BLaER1 treated with 17β-estradiol and CSF1 and Interleukin-3, amounts not matched to agents 10 nM and 100 nM (cell line): ENCODE results near the gene AATK.

Experiments
- H3K27ac ChIP-seq, 11 experiments: shearing (Covaris generic); formaldehyde crosslinking; 2 replicates each; pipeline ENCODE4 v1.8.1; 2022
- H3K27me3 ChIP-seq, 11 experiments: shearing (Covaris generic); formaldehyde crosslinking; 2 replicates each; pipeline ENCODE4 v1.8.1; 2022
- H3K36me3 ChIP-seq, 11 experiments: shearing (Covaris generic); formaldehyde crosslinking; 2 replicates each; pipeline ENCODE4 v1.8.1; 2022
- H3K4me1 ChIP-seq, 10 experiments: shearing (Covaris generic); formaldehyde crosslinking; 2 replicates each; pipeline ENCODE4 v1.8.1; 2022
- H3K4me2 ChIP-seq, 11 experiments: shearing (Covaris generic); formaldehyde crosslinking; 2 replicates each; pipeline ENCODE4 v1.8.1; 2022
- H3K4me3 ChIP-seq, 10 experiments: shearing (Covaris generic); formaldehyde crosslinking; 2 replicates each; pipeline ENCODE4 v1.8.1; 2022
- H3K9ac ChIP-seq, 11 experiments: shearing (Covaris generic); formaldehyde crosslinking; 2 replicates each; pipeline ENCODE4 v1.8.1; 2022
- H3K9me3 ChIP-seq, 11 experiments: shearing (Covaris generic); formaldehyde crosslinking; replicated peaks in 1 of 11; 2 replicates each; pipeline ENCODE4 v1.8.1; 2022
- H4K20me1 ChIP-seq, 11 experiments: shearing (Covaris generic); formaldehyde crosslinking; 2 replicates each; pipeline ENCODE4 v1.8.1; 2022
- Cebpa-rat ChIP-seq, 11 experiments: shearing (Covaris generic); IDR thresholded peaks; 2 replicates each; pipeline ENCODE4 v1.8.1; 2022

Gene AATK

GRCh38 chr17:81199482-81199830, 33.4 kb upstream of the AATK start:
- peaks cover 0 to 54% (median 5%) of the 10 kb centered on the region in 11 experiments; a peak in 10 of 22 replicates for H4K20me1 ChIP-seq

GRCh38 chr17:81198826-81199481, 32.9 kb upstream of the AATK start:
- no peak overlapping the region for H3K27ac ChIP-seq
- no peak overlapping the region; a peak in 1 of 22 replicates for H3K9ac ChIP-seq
- H4K20me1 ChIP-seq: peaks cover 0 to 54% (median 1%) of the 10 kb centered on the region in 11 experiments; a peak in 9 of 22 replicates
- no peak for TF ChIP-seq Cebpa-rat (IDR thresholded peaks at IDR 0.05)
- peaks cover 5 to 82% (median 54%) of the 10 kb centered on the region in 11 experiments; a peak in 18 of 22 replicates for H3K36me3 ChIP-seq
- H3K9me3 ChIP-seq: no peaks in the 10 kb centered on the region
- peaks cover 13 to 58% (median 37%) of the 10 kb centered on the region in 10 experiments for H3K4me1 ChIP-seq
- no peak overlapping the region for H3K4me3 ChIP-seq
- no peak overlapping the region for H3K4me2 ChIP-seq
- no peaks in the 10 kb centered on the region for H3K27me3 ChIP-seq

More at GRCh38 chr17:81199482-81199830, 33.4 kb upstream of the AATK start:
- H3K4me3 ChIP-seq: no peak overlapping the region
- no peak for TF ChIP-seq Cebpa-rat (IDR thresholded peaks at IDR 0.05)
- H3K36me3 ChIP-seq: peaks cover 5 to 81% (median 50%) of the 10 kb centered on the region in 11 experiments; a peak in 18 of 22 replicates
- H3K4me1 ChIP-seq: peaks cover 13 to 59% (median 37%) of the 10 kb centered on the region in 10 experiments
- H3K9me3 ChIP-seq: no peaks in the 10 kb centered on the region
- H3K9ac ChIP-seq: no peak overlapping the region
- no peaks in the 10 kb centered on the region for H3K27me3 ChIP-seq
- H3K27ac ChIP-seq: no peak overlapping the region
- H3K4me2 ChIP-seq: no peak overlapping the region

DNA sequence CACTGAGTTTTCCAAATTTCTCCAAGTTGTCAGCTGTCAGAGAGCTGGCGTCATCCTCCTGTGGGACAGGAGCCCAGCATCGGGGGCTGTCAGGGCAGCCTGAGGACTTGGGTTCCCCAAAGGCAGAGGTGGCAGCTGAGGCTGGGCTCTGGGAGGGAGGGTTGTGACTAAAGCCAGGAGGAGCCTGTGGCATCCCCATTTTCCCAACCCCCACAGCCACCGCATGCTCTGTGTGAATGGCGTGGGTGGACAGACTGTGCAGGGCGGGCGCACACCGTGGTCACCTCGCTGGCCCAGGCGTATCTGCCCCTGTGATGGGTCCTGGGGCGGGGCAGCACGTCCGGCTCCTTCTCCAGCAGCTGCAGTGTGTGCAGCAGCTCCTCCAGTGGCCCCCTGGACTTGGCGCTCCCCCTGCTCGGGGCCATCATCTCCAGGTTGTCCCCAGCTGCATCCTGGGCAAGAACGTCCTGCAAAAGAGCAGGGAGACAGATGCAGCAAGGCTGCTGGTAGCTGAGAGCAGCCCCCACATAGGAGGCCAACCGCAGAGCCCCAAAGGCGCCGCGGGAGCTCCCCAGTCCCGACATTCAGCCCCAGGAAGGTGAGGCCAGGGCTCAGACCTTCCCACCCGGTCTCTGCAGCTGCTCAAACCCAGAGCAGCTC, 31.9 kb upstream of the AATK start:
- H3K27ac ChIP-seq: no peak overlapping the region
- no peaks in the 10 kb centered on the region for H3K9me3 ChIP-seq
- H3K9ac ChIP-seq: no peak overlapping the region; a peak in 1 of 22 replicates
- H3K4me2 ChIP-seq: peak overlapping the region in 6 of 11 experiments; percentile 22 to 52 (median 26); a peak in 10 of 22 replicates
- peaks cover 13 to 54% (median 37%) of the 10 kb centered on the region in 10 experiments for H3K4me1 ChIP-seq
- H3K4me3 ChIP-seq: no peak overlapping the region
- TF ChIP-seq Cebpa-rat (IDR thresholded peaks at IDR 0.05): no peak
- H3K27me3 ChIP-seq: no peaks in the 10 kb centered on the region
- peaks cover 2 to 82% (median 58%) of the 10 kb centered on the region in 11 experiments; a peak in 18 of 22 replicates for H3K36me3 ChIP-seq
- H4K20me1 ChIP-seq: peaks cover 0 to 56% (median 0%) of the 10 kb centered on the region in 11 experiments; a peak in 6 of 22 replicates

DNA sequence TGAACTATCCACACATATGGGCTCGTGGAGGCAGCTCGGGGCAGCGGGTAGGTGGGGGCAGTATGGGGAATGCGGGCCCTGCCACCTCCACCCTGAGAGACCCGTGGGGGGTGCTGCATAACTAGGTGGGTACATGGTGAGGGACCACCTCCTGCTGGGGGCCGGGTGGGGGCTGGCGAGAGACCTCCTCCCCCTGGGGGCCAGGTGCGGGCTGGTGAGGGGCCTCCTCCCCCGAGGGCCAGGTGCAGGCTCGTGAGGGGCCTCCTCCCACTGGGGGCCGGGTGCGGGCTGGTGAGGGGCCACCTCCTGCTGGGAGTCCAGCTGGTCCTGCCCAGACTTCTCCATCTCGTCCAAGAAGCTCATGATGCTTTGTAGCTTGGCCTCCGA, 31.4 kb upstream of the AATK start:
- Histone ChIP-seq H3K4me3 (no peak overlapping the region), H3K9ac (no peak overlapping the region; a peak in 1 of 22 replicates), H3K4me2 (peak overlapping the region in 8 of 11 experiments; percentile 20 to 52 (median 26); a peak in 13 of 22 replicates), H4K20me1 (peaks cover 0 to 57% (median 0%) of the 10 kb centered on the region in 11 experiments; a peak in 6 of 22 replicates), H3K27ac (no peak overlapping the region), H3K4me1 (peaks cover 13 to 48% (median 34%) of the 10 kb centered on the region in 10 experiments), H3K36me3 (peaks cover 0 to 78% (median 58%) of the 10 kb centered on the region in 11 experiments; a peak in 17 of 22 replicates), H3K9me3 (no peaks in the 10 kb centered on the region), H3K27me3 (no peaks in the 10 kb centered on the region)
- TF ChIP-seq Cebpa-rat (IDR thresholded peaks at IDR 0.05): no peak

- Histone ChIP-seq H3K9ac (no peak overlapping the region), H3K4me1 (peaks cover 13 to 43% (median 30%) of the 10 kb centered on the region in 10 experiments), H3K27ac (no peak overlapping the region), H3K36me3 (peaks cover 0 to 77% (median 59%) of the 10 kb centered on the region in 11 experiments; a peak in 17 of 22 replicates), H3K4me2 (peak overlapping the region in 8 of 11 experiments; percentile 20 to 52 (median 26); a peak in 13 of 22 replicates), H3K27me3 (no peaks in the 10 kb centered on the region), H3K4me3 (no peak overlapping the region), H3K9me3 (no peaks in the 10 kb centered on the region), H4K20me1 (peaks cover 0 to 54% (median 0%) of the 10 kb centered on the region in 11 experiments; a peak in 6 of 22 replicates)
- no peak for TF ChIP-seq Cebpa-rat (IDR thresholded peaks at IDR 0.05)
Observed at GRCh38 chr17:81196505-81197408, 30.7 kb upstream of the AATK start.

GRCh38 chr17:81195941-81196495, 30.0 kb upstream of the AATK start:
- Histone ChIP-seq H3K36me3 (peaks cover 0 to 85% (median 63%) of the 10 kb centered on the region in 11 experiments; a peak in 17 of 22 replicates), H3K4me1 (peaks cover 8 to 35% (median 23%) of the 10 kb centered on the region in 10 experiments), H3K9ac (no peak overlapping the region), H3K9me3 (no peaks in the 10 kb centered on the region), H4K20me1 (peaks cover 0 to 61% (median 0%) of the 10 kb centered on the region in 11 experiments; a peak in 6 of 22 replicates), H3K4me3 (no peak overlapping the region), H3K4me2 (no peak overlapping the region), H3K27ac (no peak overlapping the region), H3K27me3 (no peaks in the 10 kb centered on the region)
- TF ChIP-seq Cebpa-rat (IDR thresholded peaks at IDR 0.05): no peak

DNA sequence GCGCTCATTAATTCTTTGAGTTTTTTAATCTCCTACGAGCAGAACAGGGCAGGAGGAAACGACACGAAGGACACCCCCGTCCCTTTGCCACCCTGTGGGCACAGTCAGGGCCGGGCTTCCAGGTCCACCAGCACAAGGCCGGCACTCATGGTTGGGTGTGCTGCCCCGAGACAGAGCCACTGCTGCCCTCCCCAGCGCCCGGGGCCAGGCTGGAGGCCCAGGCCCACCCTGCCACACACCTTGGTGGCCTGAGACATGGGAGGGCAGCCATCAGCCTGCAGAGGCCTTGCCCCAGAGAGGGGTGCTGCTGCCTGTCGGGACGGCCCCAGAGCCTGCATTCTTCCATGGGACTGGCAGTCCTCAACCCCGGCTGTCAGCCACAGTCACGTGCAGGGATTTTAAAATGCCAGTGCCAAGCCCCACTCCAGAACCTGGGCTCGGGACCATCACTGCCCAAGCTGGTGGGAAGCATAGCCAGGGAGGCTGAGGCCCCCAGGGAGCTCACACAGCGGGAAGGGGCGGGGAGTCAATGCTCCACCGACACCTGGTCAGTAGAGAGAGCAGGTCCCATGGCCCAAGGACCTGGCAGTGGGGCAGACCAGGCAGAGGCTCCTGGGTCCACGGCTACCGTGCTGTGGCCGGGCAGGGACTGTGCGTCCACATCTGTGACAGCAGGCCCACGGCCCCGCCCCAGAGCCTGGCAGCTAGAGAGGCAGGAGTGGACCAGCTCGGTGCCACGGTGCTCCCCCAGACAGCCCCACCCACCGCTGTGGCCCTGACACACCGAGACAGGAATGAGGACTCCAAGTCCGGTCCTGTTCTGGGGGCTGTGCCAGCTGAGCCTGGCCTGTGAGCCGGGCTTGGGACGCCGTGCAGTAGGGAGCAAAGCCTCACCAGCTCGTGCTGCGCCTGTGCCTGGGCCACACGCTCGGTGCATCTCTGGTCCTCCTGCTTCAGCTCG, 29.2 kb upstream of the AATK start:
- Histone ChIP-seq H3K4me3 (no peak overlapping the region), H3K4me1 (peaks cover 1 to 27% (median 15%) of the 10 kb centered on the region in 10 experiments), H3K4me2 (no peak overlapping the region), H3K27me3 (no peaks in the 10 kb centered on the region), H3K36me3 (peaks cover 0 to 93% (median 69%) of the 10 kb centered on the region in 11 experiments; a peak in 18 of 22 replicates), H3K9me3 (no peaks in the 10 kb centered on the region), H3K27ac (no peak overlapping the region), H3K9ac (0 out of 22 replicates have a peak overlapping the region, but pooled peaks of 1 of the 11 experiments have one; percentile 24), H4K20me1 (peaks cover 0 to 67% (median 0%) of the 10 kb centered on the region in 11 experiments; a peak in 5 of 22 replicates)
- TF ChIP-seq Cebpa-rat (IDR thresholded peaks at IDR 0.05): no peak
